ENCODE data around the gene EFCAB8.

- TF ChIP-seq CTCF (IDR thresholded peaks at IDR 0.05) (no peak), POLR2A (IDR thresholded peaks at IDR 0.05) (no peak)
Measured at GRCh38 chr20:32990426-32990825, 131.7 kb downstream of the EFCAB8 start.

All from uterus (tissue), 2 donors.